Ovary (tissue), 3 donors: ENCODE results near the gene ZNRD2.

Experiments used
- EP300 ChIP-seq: sonication (generic); formaldehyde crosslinking; IDR thresholded peaks from one replicate; pipeline ENCODE4 v1.6.1; 2017; ENCODE audit warnings: antibody characterized with exemption
- POLR2A ChIP-seq: fragments of 450-650 bp; IDR thresholded peaks from one replicate; pipeline ENCODE4 v1.6.1; 2017; ENCODE audit warnings: antibody characterized with exemption, mild to moderate bottlenecking, moderate library complexity
- TF ChIP-seq, protein P1 (sequence below), 3 donors: fragments of 450-650 bp in 2 of 3; fragments of 200-600 bp in 1 of 3; IDR thresholded peaks; one replicate each; pipeline versions ENCODE4 v1.5.1 to v1.8.0; 2016 to 2022; ENCODE audit warnings: antibody characterized with exemption in 3 of 3, mild to moderate bottlenecking in 1 of 3
- donor health status: DM: no; HTN: no; CAD: no.

DNA sequence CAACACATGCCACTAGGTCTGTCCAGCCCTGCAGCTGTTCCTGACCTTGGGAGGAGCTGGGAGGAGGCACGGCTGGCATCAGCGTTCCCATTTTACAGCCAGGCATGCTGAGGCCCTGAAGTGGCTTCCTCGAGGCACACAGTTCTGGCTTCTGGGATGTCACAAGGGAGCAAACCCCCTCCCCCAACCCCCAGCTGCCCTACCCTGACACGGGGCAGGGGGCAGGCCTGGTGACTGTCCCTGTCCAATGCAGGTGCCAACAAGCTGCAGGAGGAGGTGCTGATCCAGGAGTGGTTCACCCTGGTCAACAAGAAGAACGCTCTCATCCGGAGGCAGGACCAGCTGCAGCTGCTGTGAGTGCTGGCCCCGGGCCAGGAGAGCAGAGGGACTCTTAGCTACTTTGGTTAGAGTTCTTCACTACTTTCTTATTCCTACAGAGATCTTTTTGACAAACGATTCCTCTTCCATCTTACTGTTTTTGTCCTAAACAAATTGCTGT lies 20.0 kb downstream of the ZNRD2 start:
- TF ChIP-seq POLR2A (no peak), EP300 (no peak)
- TF ChIP-seq, protein P1, sequence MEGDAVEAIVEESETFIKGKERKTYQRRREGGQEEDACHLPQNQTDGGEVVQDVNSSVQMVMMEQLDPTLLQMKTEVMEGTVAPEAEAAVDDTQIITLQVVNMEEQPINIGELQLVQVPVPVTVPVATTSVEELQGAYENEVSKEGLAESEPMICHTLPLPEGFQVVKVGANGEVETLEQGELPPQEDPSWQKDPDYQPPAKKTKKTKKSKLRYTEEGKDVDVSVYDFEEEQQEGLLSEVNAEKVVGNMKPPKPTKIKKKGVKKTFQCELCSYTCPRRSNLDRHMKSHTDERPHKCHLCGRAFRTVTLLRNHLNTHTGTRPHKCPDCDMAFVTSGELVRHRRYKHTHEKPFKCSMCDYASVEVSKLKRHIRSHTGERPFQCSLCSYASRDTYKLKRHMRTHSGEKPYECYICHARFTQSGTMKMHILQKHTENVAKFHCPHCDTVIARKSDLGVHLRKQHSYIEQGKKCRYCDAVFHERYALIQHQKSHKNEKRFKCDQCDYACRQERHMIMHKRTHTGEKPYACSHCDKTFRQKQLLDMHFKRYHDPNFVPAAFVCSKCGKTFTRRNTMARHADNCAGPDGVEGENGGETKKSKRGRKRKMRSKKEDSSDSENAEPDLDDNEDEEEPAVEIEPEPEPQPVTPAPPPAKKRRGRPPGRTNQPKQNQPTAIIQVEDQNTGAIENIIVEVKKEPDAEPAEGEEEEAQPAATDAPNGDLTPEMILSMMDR (IDR thresholded peaks at IDR 0.05), result no peak
